Measurements from ENCODE around the gene HOXA10.

The HOXA10 gene

GRCh38 chr7:27145165-27145913, 28.8 kb downstream of the HOXA10 start:
- no peaks in the 10 kb centered on the region for H3F3A ChIP-seq (ENCODE audit: insufficient read depth, low read length)
- no peaks in the 10 kb centered on the region for H3K9me3 ChIP-seq (replicated peaks; ENCODE audit: insufficient read depth, low read length)
- H2AFZ ChIP-seq (ENCODE audit: low read length), result no peak overlapping the region
- no peaks in the 10 kb centered on the region for H4K20me1 ChIP-seq (ENCODE audit: insufficient read depth, low read length)
- H3K4me3 ChIP-seq (ENCODE audit: low read length), result no peak overlapping the region
- no peaks in the 10 kb centered on the region for H3K4me1 ChIP-seq (ENCODE audit: low read length)
- no peak overlapping the region for H3K4me2 ChIP-seq (ENCODE audit: low read depth, low read length)
- no peak overlapping the region for H3K9ac ChIP-seq (ENCODE audit: low read length)
- no peaks in the 10 kb centered on the region for H3K79me2 ChIP-seq (ENCODE audit: low read length)
- no peak overlapping the region for H3K27ac ChIP-seq (ENCODE audit: low read length)
- no peaks in the 10 kb centered on the region for H3K9me2 ChIP-seq (replicated peaks; ENCODE audit: insufficient read depth, low read length)
- TF ChIP-seq, protein P1, sequence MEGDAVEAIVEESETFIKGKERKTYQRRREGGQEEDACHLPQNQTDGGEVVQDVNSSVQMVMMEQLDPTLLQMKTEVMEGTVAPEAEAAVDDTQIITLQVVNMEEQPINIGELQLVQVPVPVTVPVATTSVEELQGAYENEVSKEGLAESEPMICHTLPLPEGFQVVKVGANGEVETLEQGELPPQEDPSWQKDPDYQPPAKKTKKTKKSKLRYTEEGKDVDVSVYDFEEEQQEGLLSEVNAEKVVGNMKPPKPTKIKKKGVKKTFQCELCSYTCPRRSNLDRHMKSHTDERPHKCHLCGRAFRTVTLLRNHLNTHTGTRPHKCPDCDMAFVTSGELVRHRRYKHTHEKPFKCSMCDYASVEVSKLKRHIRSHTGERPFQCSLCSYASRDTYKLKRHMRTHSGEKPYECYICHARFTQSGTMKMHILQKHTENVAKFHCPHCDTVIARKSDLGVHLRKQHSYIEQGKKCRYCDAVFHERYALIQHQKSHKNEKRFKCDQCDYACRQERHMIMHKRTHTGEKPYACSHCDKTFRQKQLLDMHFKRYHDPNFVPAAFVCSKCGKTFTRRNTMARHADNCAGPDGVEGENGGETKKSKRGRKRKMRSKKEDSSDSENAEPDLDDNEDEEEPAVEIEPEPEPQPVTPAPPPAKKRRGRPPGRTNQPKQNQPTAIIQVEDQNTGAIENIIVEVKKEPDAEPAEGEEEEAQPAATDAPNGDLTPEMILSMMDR (IDR thresholded peaks at IDR 0.05; ENCODE audit: low read length), result no peak
- no peak for TF ChIP-seq EZH2 (optimal IDR thresholded peaks at IDR 0.05; ENCODE audit: low read depth, low read length)
- TF ChIP-seq EZH2phosphoT487 (IDR thresholded peaks at IDR 0.05; ENCODE audit: low read length), result no peak
- no peak for DNase-seq
- H3K27me3 ChIP-seq (replicated peaks; ENCODE audit: insufficient read depth, low read length), result peaks cover 34% of the 10 kb centered on the region
- no peaks in the 10 kb centered on the region for H3K36me3 ChIP-seq (replicated peaks; ENCODE audit: insufficient read depth, low read length)

DNA sequence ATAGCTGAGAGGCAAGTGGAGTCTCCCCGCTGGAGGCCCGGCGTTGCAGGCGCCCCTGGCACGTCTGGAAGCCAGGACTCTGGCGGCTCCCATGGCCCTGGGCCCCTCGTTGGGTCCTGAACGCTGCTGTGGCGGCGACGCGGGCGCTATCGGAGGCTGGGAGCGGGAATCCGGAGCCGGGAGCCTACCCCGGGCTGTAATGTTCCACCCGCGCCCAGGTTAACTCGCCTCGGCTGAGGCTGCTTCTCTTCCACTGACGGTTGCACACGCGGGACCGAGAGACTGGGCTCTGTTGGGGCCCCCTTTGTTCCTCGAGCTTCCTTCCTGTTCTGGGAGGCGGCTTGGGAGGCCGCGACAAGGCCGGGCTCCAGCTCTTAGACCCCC, 29.3 kb downstream of the HOXA10 start:
- Histone ChIP-seq H3K4me3 (ENCODE audit: low read length) (no peak overlapping the region), H3F3A (ENCODE audit: insufficient read depth, low read length) (no peaks in the 10 kb centered on the region), H3K27me3 (replicated peaks; ENCODE audit: insufficient read depth, low read length) (peaks cover 34% of the 10 kb centered on the region), H2AFZ (ENCODE audit: low read length) (no peak overlapping the region), H3K4me2 (ENCODE audit: low read depth, low read length) (no peak overlapping the region), H3K79me2 (ENCODE audit: low read length) (no peaks in the 10 kb centered on the region), H4K20me1 (ENCODE audit: insufficient read depth, low read length) (no peaks in the 10 kb centered on the region), H3K36me3 (replicated peaks; ENCODE audit: insufficient read depth, low read length) (no peaks in the 10 kb centered on the region), H3K4me1 (ENCODE audit: low read length) (no peaks in the 10 kb centered on the region), H3K27ac (ENCODE audit: low read length) (no peak overlapping the region), H3K9me2 (replicated peaks; ENCODE audit: insufficient read depth, low read length) (no peaks in the 10 kb centered on the region), H3K9me3 (replicated peaks; ENCODE audit: insufficient read depth, low read length) (no peaks in the 10 kb centered on the region), H3K9ac (ENCODE audit: low read length) (no peak overlapping the region)
- DNase-seq, result no peak
- TF ChIP-seq, protein P1 (IDR thresholded peaks at IDR 0.05; ENCODE audit: low read length), result no peak
- TF ChIP-seq EZH2phosphoT487 (IDR thresholded peaks at IDR 0.05; ENCODE audit: low read length) (no peak), EZH2 (optimal IDR thresholded peaks at IDR 0.05; ENCODE audit: low read depth, low read length) (no peak)

GRCh38 chr7:27143950-27144780, 30.0 kb downstream of the HOXA10 start:
- Histone ChIP-seq H4K20me1 (ENCODE audit: insufficient read depth, low read length) (no peaks in the 10 kb centered on the region), H3K79me2 (ENCODE audit: low read length) (no peaks in the 10 kb centered on the region), H3K36me3 (replicated peaks; ENCODE audit: insufficient read depth, low read length) (no peaks in the 10 kb centered on the region), H3F3A (ENCODE audit: insufficient read depth, low read length) (no peaks in the 10 kb centered on the region), H3K27me3 (replicated peaks; ENCODE audit: insufficient read depth, low read length) (peaks cover 28% of the 10 kb centered on the region), H3K27ac (ENCODE audit: low read length) (no peak overlapping the region), H2AFZ (ENCODE audit: low read length) (no peak overlapping the region), H3K9ac (ENCODE audit: low read length) (no peak overlapping the region), H3K4me1 (ENCODE audit: low read length) (no peaks in the 10 kb centered on the region), H3K9me3 (replicated peaks; ENCODE audit: insufficient read depth, low read length) (no peaks in the 10 kb centered on the region), H3K4me3 (ENCODE audit: low read length) (no peak overlapping the region), H3K4me2 (ENCODE audit: low read depth, low read length) (no peak overlapping the region), H3K9me2 (replicated peaks; ENCODE audit: insufficient read depth, low read length) (no peaks in the 10 kb centered on the region)
- TF ChIP-seq, protein P1 (IDR thresholded peaks at IDR 0.05; ENCODE audit: low read length), result no peak
- TF ChIP-seq EZH2phosphoT487 (IDR thresholded peaks at IDR 0.05; ENCODE audit: low read length) (no peak), EZH2 (optimal IDR thresholded peaks at IDR 0.05; ENCODE audit: low read depth, low read length) (no peak)
- DNase-seq, result no peak

Data from MM.1S (cell line).